Transverse colon (tissue), 4 donors: Measurements from ENCODE around the gene RRP12. TPM values are rescaled to one million over a fixed set of nuclear protein-coding genes. Genes with fewer than 3 reads are reported as not detected.
A peak's percentile ranks its signal among the peaks of the same experiment; 100 is the strongest.
"Not testable (repeated sequence)": the region's sequence is repeated elsewhere in the genome, so short reads cannot be mapped to it uniquely, and the experiment has no call there.

Experiments used
- DNase-seq: peaks from one replicate; pipeline ENCODE4 v3.0.0-alpha.2; 2019
- H3K27ac ChIP-seq, 4 donors: fragments of 200-600 bp; sonication (generic); 2 replicates each; pipeline ENCODE4 v1.5.1; 2016 to 2018; ENCODE audit warnings: inconsistent platforms in 4 of 4
- H3K27me3 ChIP-seq: fragments of 200-600 bp; sonication (generic); 2 replicates; pipeline ENCODE4 v1.5.1; 2017; ENCODE audit warnings: inconsistent platforms
- H3K36me3 ChIP-seq, 4 donors: fragments of 200-600 bp; sonication (generic); 2 replicates each; pipeline ENCODE4 v1.5.1; 2017 to 2019; ENCODE audit warnings: inconsistent platforms in 4 of 4
- H3K4me1 ChIP-seq, 4 donors: fragments of 200-600 bp; sonication (generic); 2 replicates each; pipeline ENCODE4 v1.5.1; 2017 to 2020; ENCODE audit warnings: inconsistent platforms in 4 of 4
- H3K4me3 ChIP-seq, 4 donors: fragments of 200-600 bp; sonication (generic); 1 replicate in 1 of 4; 2 replicates in 3 of 4; pipeline versions ENCODE4 v1.5.1 to v1.6.1; 2017 to 2019; ENCODE audit warnings: inconsistent platforms in 4 of 4
- H3K9me3 ChIP-seq, 2 donors: fragments of 200-600 bp; sonication (generic); 2 replicates each; pipeline ENCODE4 v1.5.1; 2017 to 2019; ENCODE audit warnings: inconsistent platforms in 2 of 2
- EP300 ChIP-seq: sonication (generic); formaldehyde crosslinking; IDR thresholded peaks from one replicate; pipeline ENCODE4 v1.6.1; 2017; ENCODE audit warnings: antibody characterized with exemption, low read depth
- POLR2A ChIP-seq: fragments of 450-650 bp; IDR thresholded peaks from one replicate; pipeline ENCODE4 v1.6.1; 2016; ENCODE audit warnings: antibody characterized with exemption, mild to moderate bottlenecking, moderate library complexity
- POLR2AphosphoS5 ChIP-seq, 3 donors: sonication (generic); formaldehyde crosslinking; IDR thresholded peaks; one replicate each; pipeline ENCODE4 v1.6.1; 2016; ENCODE audit warnings: antibody characterized with exemption in 3 of 3
- WGBS, 2 donors: methylation state at CpG; one replicate each; pipeline ENCODE4 v1.1.5; 2018; ENCODE audit warnings: low coverage in 1 of 2; 5-methylcytosine and 5-hydroxymethylcytosine counted together
- in situ Hi-C, 4 donors: fragments of 200-750 bp; cut with MboI; loops; one replicate each; pipeline versions ENCODE4 v1.15.0 to v1.15.1; 2017; ENCODE audit warnings: low sequenced_read_pairs in 3 of 4, low pct_ligation_motif_present in 1 of 4, low pct_unique_long_range_greater_than_20kb in 1 of 4
- intact Hi-C: fragments of 100-400 bp; cut with DNase I; formaldehyde crosslinking; loops from one replicate; pipeline ENCODE4 v1.15.1; 2023; ENCODE audit warnings: low total_unique reads
- total RNA-seq, 4 donors: library from RNA; depleted of rRNA; stranded (reverse); fragments of >200 nt; gene quantifications; one replicate each; pipeline ENCODE4 v1.1.0, GENCODE V29; 2016
- TF ChIP-seq, protein P1 (sequence below), 5 experiments: fragments of 200-600 bp in 3 of 5; fragments of 450-650 bp in 2 of 5; sonication (generic) in 3 of 5; IDR thresholded peaks; 1 replicate in 2 of 5; 2 replicates in 3 of 5; pipeline ENCODE4 v1.5.1; 2016 to 2017; ENCODE audit warnings: antibody characterized with exemption in 5 of 5, inconsistent platforms in 3 of 5, mild to moderate bottlenecking in 2 of 5, moderate library complexity in 1 of 5

Gene RRP12
- total RNA-seq, 4 donors from 2014 or later: 5.7 to 14.0 (median 11.5) TPM

DNA sequence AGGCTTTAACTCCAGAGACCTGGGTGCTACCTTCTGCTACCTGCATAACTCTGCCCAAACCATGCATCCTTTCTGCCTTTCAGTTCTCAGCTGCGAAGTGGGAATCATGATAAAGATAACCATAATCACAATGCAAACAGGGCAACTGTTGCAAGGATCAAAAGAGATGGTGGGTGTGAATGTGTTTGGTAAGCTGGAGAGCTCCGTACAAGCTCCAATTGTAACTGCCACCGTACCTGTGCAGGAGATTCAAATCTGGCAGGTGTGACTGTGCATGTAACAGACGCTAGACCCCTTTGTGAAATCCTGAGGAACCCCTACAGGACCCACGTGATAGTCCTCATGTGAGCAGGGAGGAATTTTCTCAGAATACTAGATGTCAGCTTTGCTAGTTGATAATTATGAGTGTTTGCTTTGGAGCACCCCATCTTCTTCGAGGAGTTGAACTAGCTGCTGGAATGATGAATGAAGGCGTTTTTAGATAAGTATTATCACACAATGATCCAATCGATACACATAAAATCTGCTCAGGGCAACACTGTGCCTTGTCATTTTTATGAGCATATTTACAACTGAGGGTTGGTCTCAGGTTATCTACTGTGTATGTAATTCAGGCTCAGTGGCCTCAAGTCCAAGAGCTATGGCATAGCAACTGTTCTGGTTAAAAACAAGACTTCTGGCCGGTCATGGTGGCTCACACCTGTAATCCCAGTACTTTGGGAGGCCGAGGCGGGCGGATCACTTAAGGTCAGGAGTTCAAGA, 51.2 kb downstream of the RRP12 start:
- in situ Hi-C loops (loop anchor here in 2 of 4 donors (10.0 to 25.0 kb wide), 3 partner anchors 65 to 288 kb away; no protein-coding TSS in a partner anchor), intact Hi-C loops (no loop called here)
- peaks cover 0 to 17% (median 10%) of the 10 kb centered on the region in 4 donors for H3K4me1 ChIP-seq
- peak overlapping the region in 2 of 4 donors; percentile 13 to 30 for H3K27ac ChIP-seq
- H3K27me3 ChIP-seq: no peaks in the 10 kb centered on the region
- peak; percentile 21 for DNase-seq
- TF ChIP-seq, protein P1, sequence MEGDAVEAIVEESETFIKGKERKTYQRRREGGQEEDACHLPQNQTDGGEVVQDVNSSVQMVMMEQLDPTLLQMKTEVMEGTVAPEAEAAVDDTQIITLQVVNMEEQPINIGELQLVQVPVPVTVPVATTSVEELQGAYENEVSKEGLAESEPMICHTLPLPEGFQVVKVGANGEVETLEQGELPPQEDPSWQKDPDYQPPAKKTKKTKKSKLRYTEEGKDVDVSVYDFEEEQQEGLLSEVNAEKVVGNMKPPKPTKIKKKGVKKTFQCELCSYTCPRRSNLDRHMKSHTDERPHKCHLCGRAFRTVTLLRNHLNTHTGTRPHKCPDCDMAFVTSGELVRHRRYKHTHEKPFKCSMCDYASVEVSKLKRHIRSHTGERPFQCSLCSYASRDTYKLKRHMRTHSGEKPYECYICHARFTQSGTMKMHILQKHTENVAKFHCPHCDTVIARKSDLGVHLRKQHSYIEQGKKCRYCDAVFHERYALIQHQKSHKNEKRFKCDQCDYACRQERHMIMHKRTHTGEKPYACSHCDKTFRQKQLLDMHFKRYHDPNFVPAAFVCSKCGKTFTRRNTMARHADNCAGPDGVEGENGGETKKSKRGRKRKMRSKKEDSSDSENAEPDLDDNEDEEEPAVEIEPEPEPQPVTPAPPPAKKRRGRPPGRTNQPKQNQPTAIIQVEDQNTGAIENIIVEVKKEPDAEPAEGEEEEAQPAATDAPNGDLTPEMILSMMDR (IDR thresholded peaks at IDR 0.05): no peak
- no peak for TF ChIP-seq POLR2AphosphoS5 (IDR thresholded peaks at IDR 0.05)
- no peak for TF ChIP-seq EP300
- TF ChIP-seq POLR2A: no peak
- 37 to 57% methylated on average over 10 to 12 of the region's 12 CpGs for WGBS, 2 donors
- H3K4me3 ChIP-seq: no peak overlapping the region
- no peaks in the 10 kb centered on the region for H3K36me3 ChIP-seq
- H3K9me3 ChIP-seq: no peaks in the 10 kb centered on the region

DNA sequence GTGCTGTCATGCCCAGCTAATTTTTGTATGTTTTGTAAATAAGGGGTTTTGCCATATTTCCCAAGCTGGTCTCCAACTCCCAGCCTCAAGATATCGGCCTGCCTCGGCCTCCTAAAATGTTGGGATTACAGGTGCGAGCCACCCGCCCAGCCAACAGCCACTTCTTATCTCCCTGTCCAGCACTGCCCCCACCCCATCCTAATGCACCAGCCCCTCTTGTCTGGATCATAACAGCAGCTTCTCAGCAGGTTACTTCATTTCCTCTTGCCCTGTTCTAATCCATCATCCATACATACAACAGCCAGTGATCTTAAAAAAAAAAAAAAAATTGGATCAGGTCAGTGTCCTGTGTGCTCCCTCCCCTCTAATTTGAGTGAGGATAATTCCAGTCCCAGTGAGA, 53.8 kb downstream of the RRP12 start:
- Histone ChIP-seq H3K4me3 (no peak overlapping the region), H3K36me3 (no peaks in the 10 kb centered on the region), H3K27me3 (no peaks in the 10 kb centered on the region), H3K9me3 (no peaks in the 10 kb centered on the region), H3K27ac (no peak overlapping the region), H3K4me1 (peaks cover 0 to 17% (median 10%) of the 10 kb centered on the region in 4 donors)
- intact Hi-C loops: no loop called here
- WGBS, 2 donors: 92 to 100% methylated on average over 3 to 4 of the region's 4 CpGs
- in situ Hi-C loops: no loop called here
- TF ChIP-seq EP300 (no peak), POLR2AphosphoS5 (IDR thresholded peaks at IDR 0.05) (no peak), POLR2A (no peak)
- TF ChIP-seq, protein P1 (IDR thresholded peaks at IDR 0.05): no peak
- DNase-seq: no peak

DNA sequence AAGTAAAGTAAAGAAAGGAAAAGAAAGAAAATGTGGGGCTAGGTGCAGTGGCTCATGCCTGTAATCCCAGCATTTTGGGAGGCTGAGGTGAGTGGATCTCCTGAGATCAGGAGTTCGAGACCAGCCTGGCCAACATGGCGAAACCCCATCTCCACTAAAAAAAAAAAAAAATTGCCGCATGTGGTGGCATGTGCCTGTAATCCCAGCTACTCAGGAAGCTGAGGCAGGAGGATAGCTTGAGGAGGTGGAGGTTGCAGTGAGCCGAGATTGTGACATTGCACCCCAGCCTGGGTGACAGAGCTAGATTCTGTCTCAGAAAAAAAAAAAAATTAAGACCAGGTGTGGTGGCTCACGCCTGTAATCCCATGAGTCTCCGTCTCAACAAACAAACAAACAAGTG, 57.5 kb downstream of the RRP12 start:
- in situ Hi-C loops, H3K27ac ChIP-seq, H3K4me1 ChIP-seq, H3K4me3 ChIP-seq, intact Hi-C loops, H3K27me3 ChIP-seq, DNase-seq, H3K9me3 ChIP-seq, H3K36me3 ChIP-seq: not testable (repeated sequence)
- 86 to 89% methylated on average over 5 to 6 of the region's 6 CpGs for WGBS, 2 donors

DNA sequence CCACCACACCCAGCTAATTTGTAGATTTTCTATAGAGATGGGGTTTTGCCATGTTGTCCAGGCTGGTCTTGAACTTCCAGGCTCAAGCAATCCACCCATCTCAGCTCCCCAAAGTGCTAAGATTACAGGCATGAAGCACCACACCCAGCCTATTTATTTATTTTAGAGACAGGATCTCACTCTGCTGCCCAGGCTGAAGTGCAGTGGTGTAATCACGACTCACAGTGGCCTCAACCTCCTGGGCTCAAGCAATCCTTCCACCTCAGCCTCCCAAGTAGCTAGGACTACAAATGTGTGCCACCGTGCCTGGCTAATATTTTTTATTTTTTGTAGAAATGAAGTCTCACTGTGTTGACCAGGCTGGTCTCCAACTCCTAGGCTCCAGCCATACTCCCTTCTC, 59.7 kb downstream of the RRP12 start:
- no peaks in the 10 kb centered on the region for H3K27me3 ChIP-seq
- 68% methylated on average over 2 of the region's 2 CpGs; no CpG with 5 or more reads in 1 of the 2 donors for WGBS, 2 donors
- H3K36me3 ChIP-seq: no peaks in the 10 kb centered on the region
- TF ChIP-seq POLR2AphosphoS5 (IDR thresholded peaks at IDR 0.05) (no peak), POLR2A (no peak), EP300 (no peak)
- TF ChIP-seq, protein P1 (IDR thresholded peaks at IDR 0.05): no peak
- in situ Hi-C loops (no loop called here), intact Hi-C loops (no loop called here)
- peaks cover 0 to 13% (median 11%) of the 10 kb centered on the region in 4 donors for H3K4me1 ChIP-seq
- H3K27ac ChIP-seq: no peak overlapping the region
- no peak overlapping the region for H3K4me3 ChIP-seq
- H3K9me3 ChIP-seq: no peaks in the 10 kb centered on the region
- no peak for DNase-seq
